HCT116 (cell line): ENCODE data around the gene TMEM132A. TPM values are rescaled to one million over a fixed set of nuclear protein-coding genes. Genes with fewer than 3 reads are reported as not detected.
"Not testable (repeated sequence)": the region's sequence is repeated elsewhere in the genome, so short reads cannot be mapped to it uniquely, and the experiment has no call there.

ENCODE experiments used
- ATAC-seq: fragments of 200-7000 bp; cut with Tn5 transposase; 2 replicates; pipeline ENCODE4 v1.9.1; 2020; ENCODE audit warnings: mild to moderate bottlenecking, moderate library complexity
- BruUV-seq: library from RNA; stranded (reverse); fragments of 400-500 nt; replicated peaks from 2 replicates; lab custom pipeline; 2021; lab: Mats Ljungman, UMichigan
- CTCF ChIA-PET: fragments of 300-600 bp; sonication (Branson Sonifier 250); formaldehyde crosslinking; loops from one replicate; lab custom pipeline; 2021; ENCODE audit warnings: antibody characterized with exemption; lab: Charles Lee
- POLR2A ChIA-PET: fragments of 300-600, 350-600 bp; sonication (Branson Sonifier 250); formaldehyde crosslinking; loops from one replicate; lab custom pipeline; 2021; ENCODE audit warnings: antibody characterized with exemption; lab: Charles Lee
- RAD21 ChIA-PET, 2 experiments: fragments of 300-600 bp; sonication (Branson Sonifier 250); formaldehyde crosslinking; loops; one replicate each; lab custom pipeline; 2023; ENCODE audit warnings: low total read pairs in 2 of 2; ENCODE audit not compliant: uncharacterized antibody in 2 of 2, unreplicated experiment in 2 of 2, low non-redundant PET in 1 of 2; lab: Charles Lee
- DNase-seq: peaks from one replicate; pipeline ENCODE4 v3.0.0-alpha.2; 2010; ENCODE audit warnings: low read depth, low spot score
- H2AFZ ChIP-seq: fragments of 200-600 bp; shearing (Covaris generic), sonication (generic); 2 replicates; pipeline ENCODE4 v1.6.1; 2017; ENCODE audit warnings: low read depth, mixed run types, mixed read lengths, antibody characterized with exemption, low read length; ENCODE audit not compliant: poor library complexity, severe bottlenecking
- H3K27ac ChIP-seq: 2 replicates; pipeline ENCODE4 v1.5.1; 2012; ENCODE audit warnings: low read depth, low read length
- H3K27me3 ChIP-seq: fragments of 200-600 bp; sonication (generic); 2 replicates; pipeline ENCODE4 v1.6.1; 2016; ENCODE audit warnings: mixed run types, low read length, mixed read lengths; ENCODE audit not compliant: insufficient read depth
- H3K36me3 ChIP-seq, 2 experiments: fragments of 200-500 bp in 1 of 2; fragments of 200-600 bp in 1 of 2; sonication (Bioruptor generic) in 1 of 2; sonication (generic) in 1 of 2; 2 replicates each; pipeline versions ENCODE4 v1.5.1 to v1.6.1; 2014 to 2016; ENCODE audit warnings: low read length in 2 of 2, inconsistent platforms in 1 of 2, mixed read lengths in 1 of 2, mixed run types in 1 of 2; ENCODE audit not compliant: insufficient read depth in 2 of 2, control insufficient read depth in 1 of 2
- H3K4me1 ChIP-seq, 2 experiments: fragments of 200-600 bp in 1 of 2; sonication (generic) in 1 of 2; 2 replicates each; pipeline versions ENCODE4 v1.5.1 to v1.6.1; 2012 to 2017; ENCODE audit warnings: low read length in 2 of 2, inconsistent platforms in 1 of 2, mild to moderate bottlenecking in 1 of 2, mixed read lengths in 1 of 2, mixed run types in 1 of 2, moderate library complexity in 1 of 2; ENCODE audit not compliant: insufficient read depth in 2 of 2, control insufficient read depth in 1 of 2
- H3K4me2 ChIP-seq: fragments of 200-600 bp; sonication (generic); 2 replicates; pipeline ENCODE4 v1.6.1; 2017; ENCODE audit warnings: mixed run types, low read length, mixed read lengths
- H3K4me3 ChIP-seq, 2 experiments: fragments of 200-600 bp in 1 of 2; sonication (generic) in 1 of 2; replicated peaks in 1 of 2; 2 replicates each; pipeline ENCODE4 v1.5.1; 2011 to 2016; ENCODE audit warnings: low read length in 2 of 2, control low read depth in 1 of 2, low read depth in 1 of 2, mild to moderate bottlenecking in 1 of 2, mixed read lengths in 1 of 2, mixed run types in 1 of 2
- H3K79me2 ChIP-seq: fragments of 200-600 bp; sonication (generic); 2 replicates; pipeline ENCODE4 v1.6.1; 2017; ENCODE audit warnings: mild to moderate bottlenecking, mixed run types, low read length, moderate library complexity, mixed read lengths; ENCODE audit not compliant: insufficient read depth
- H3K9ac ChIP-seq: fragments of 200-600 bp; sonication (generic); 2 replicates; pipeline ENCODE4 v1.6.1; 2016; ENCODE audit warnings: low read length, mixed read lengths
- H3K9me2 ChIP-seq: fragments of 200-600 bp; sonication (generic), shearing (Covaris generic); 2 replicates; pipeline ENCODE4 v1.6.1; 2017; ENCODE audit warnings: mixed run types, mild to moderate bottlenecking, moderate library complexity; ENCODE audit not compliant: insufficient read depth
- H3K9me3 ChIP-seq, 2 experiments: fragments of 200-500 bp in 1 of 2; fragments of 200-600 bp in 1 of 2; sonication (Bioruptor generic) in 1 of 2; sonication (generic) in 1 of 2; 2 replicates each; pipeline ENCODE4 v1.6.1; 2014 to 2017; ENCODE audit warnings: low read length in 2 of 2, mixed read lengths in 2 of 2, inconsistent platforms in 1 of 2, low read depth in 1 of 2, mild to moderate bottlenecking in 1 of 2, mixed run types in 1 of 2, moderate library complexity in 1 of 2; ENCODE audit not compliant: control insufficient read depth in 1 of 2, insufficient read depth in 1 of 2
- H4K20me1 ChIP-seq: fragments of 200-600 bp; sonication (generic), shearing (Covaris generic); 2 replicates; pipeline ENCODE4 v1.6.1; 2017; ENCODE audit warnings: mixed run types, mild to moderate bottlenecking, moderate library complexity; ENCODE audit not compliant: insufficient read depth
- CBX3 ChIP-seq: IDR thresholded peaks from 2 replicates; pipeline ENCODE4 v1.6.1; 2012; ENCODE audit warnings: low read depth
- EZH2 ChIP-seq: fragments of 200-600 bp; sonication (generic); IDR thresholded peaks from 2 replicates; pipeline ENCODE4 v1.6.1; 2017; ENCODE audit warnings: antibody characterized with exemption, mixed run types
- FOSL1 ChIP-seq: IDR thresholded peaks from 2 replicates; pipeline ENCODE4 v1.6.1; 2012; ENCODE audit warnings: low read depth
- JUND ChIP-seq: IDR thresholded peaks from 2 replicates; pipeline ENCODE4 v1.6.1; 2012
- POLR2A ChIP-seq: IDR thresholded peaks from 2 replicates; pipeline ENCODE4 v1.7.0; 2011; ENCODE audit warnings: borderline replicate concordance; ENCODE audit not compliant: insufficient read depth, insufficient read length; ENCODE audit errors: extremely low read depth
- RAD21 ChIP-seq: IDR thresholded peaks from 2 replicates; pipeline ENCODE4 v1.6.1; 2012; ENCODE audit warnings: low read depth, mild to moderate bottlenecking
- SIN3A ChIP-seq: IDR thresholded peaks from 2 replicates; pipeline ENCODE4 v1.6.1; 2012; ENCODE audit warnings: low read depth
- SRF ChIP-seq: IDR thresholded peaks from 2 replicates; pipeline ENCODE4 v1.6.1; 2012; ENCODE audit warnings: low read depth
- TCF7L2 ChIP-seq: IDR thresholded peaks from 2 replicates; pipeline ENCODE4 v1.7.0; 2011; ENCODE audit warnings: borderline replicate concordance, inconsistent platforms; ENCODE audit not compliant: insufficient read depth, insufficient read length; ENCODE audit errors: extremely low read depth
- YY1 ChIP-seq: IDR thresholded peaks from 2 replicates; pipeline ENCODE4 v1.6.1; 2011; ENCODE audit warnings: low read length, low read depth, moderate library complexity, mild to moderate bottlenecking; ENCODE audit not compliant: insufficient replicate concordance; ENCODE audit errors: extremely low read depth
- ZFX ChIP-seq: fragments of 450-650 bp; IDR thresholded peaks from 2 replicates; pipeline ENCODE4 v1.6.1; 2017
- intact Hi-C: fragments of 100-400 bp; cut with micrococcal nuclease; formaldehyde crosslinking; loops from 2 replicates; pipeline ENCODE4 v1.10.0; 2022
- total RNA-seq: library from RNA; stranded (reverse); gene quantifications from one replicate; pipeline ENCODE4 v1.2.1, GENCODE V29; 2021; ENCODE audit not compliant: unreplicated experiment
- TF ChIP-seq, protein P1 (sequence below): IDR thresholded peaks from 2 replicates; pipeline ENCODE4 v1.6.1; 2012; ENCODE audit warnings: low read depth
- TF ChIP-seq, protein P2 (sequence below): IDR thresholded peaks from 2 replicates; pipeline ENCODE4 v1.6.1; 2011; ENCODE audit warnings: mild to moderate bottlenecking, low read length, moderate library complexity; ENCODE audit not compliant: insufficient replicate concordance; ENCODE audit errors: extremely low read depth
- TF ChIP-seq, protein P3 (sequence below): IDR thresholded peaks from 2 replicates; pipeline ENCODE4 v1.6.1; 2012
- TF ChIP-seq, protein P4 (sequence below), 3 experiments: fragments of 200-600 bp in 1 of 3; sonication (generic) in 1 of 3; IDR thresholded peaks in 2 of 3; conservative IDR thresholded peaks in 1 of 3; 2 replicates each; pipeline ENCODE4 v1.5.1; 2012 to 2017; ENCODE audit warnings: low read depth in 2 of 3, low read length in 2 of 3, antibody characterized with exemption in 1 of 3, borderline replicate concordance in 1 of 3, control low read depth in 1 of 3, mild to moderate bottlenecking in 1 of 3, mixed read lengths in 1 of 3, mixed run types in 1 of 3, moderate library complexity in 1 of 3; ENCODE audit not compliant: insufficient read depth in 1 of 3

Gene TMEM132A
- total RNA-seq, 1 experiment from 2014 or later = 120 TPM

DNA sequence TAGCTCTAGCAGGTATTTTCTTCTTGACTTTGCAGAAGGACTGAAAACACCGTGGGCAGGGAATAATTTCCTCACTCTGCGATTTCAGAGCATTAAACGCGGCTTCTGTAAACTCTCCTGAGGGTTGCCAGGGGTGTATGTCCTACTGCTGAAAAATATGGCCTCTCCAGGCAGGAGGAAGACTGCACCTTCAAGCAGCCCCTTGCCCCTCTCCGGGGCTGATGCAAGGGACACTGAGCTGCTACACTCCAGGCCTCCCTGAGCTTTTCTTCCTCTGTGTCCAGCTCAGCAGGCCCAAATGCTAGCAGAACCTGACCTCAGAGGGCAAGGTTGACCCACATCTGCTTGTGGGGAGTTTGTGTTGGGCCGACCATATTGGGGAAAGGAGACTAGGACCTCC, 49.4 kb downstream of the TMEM132A start:
- intact Hi-C loops = no loop called here
- ChIA-PET CTCF (no interaction called here), POLR2A (no interaction called here), RAD21 (no interaction called here)
- DNase-seq (no peak), ATAC-seq (no peak)
- no TSS peak for BruUV-seq
- H2AFZ ChIP-seq = no peak overlapping the region
- no peak overlapping the region for H3K27ac ChIP-seq
- no peaks in the 10 kb centered on the region; a peak in 2 of 4 replicates for H3K9me3 ChIP-seq
- no peaks in the 10 kb centered on the region for H3K9me2 ChIP-seq
- H3K4me1 ChIP-seq = no peaks in the 10 kb centered on the region
- H3K79me2 ChIP-seq = no peaks in the 10 kb centered on the region
- H3K27me3 ChIP-seq = no peaks in the 10 kb centered on the region; the same call in 1 of the 2 replicates
- H3K9ac ChIP-seq = no peak overlapping the region
- no peak overlapping the region for H3K4me2 ChIP-seq
- H3K36me3 ChIP-seq = no peaks in the 10 kb centered on the region
- H3K4me3 ChIP-seq = no peak overlapping the region
- no peak for TF ChIP-seq TCF7L2
- no peak for TF ChIP-seq EZH2
- no peak for TF ChIP-seq POLR2A
- TF ChIP-seq RAD21 = no peak
- TF ChIP-seq, protein P1, sequence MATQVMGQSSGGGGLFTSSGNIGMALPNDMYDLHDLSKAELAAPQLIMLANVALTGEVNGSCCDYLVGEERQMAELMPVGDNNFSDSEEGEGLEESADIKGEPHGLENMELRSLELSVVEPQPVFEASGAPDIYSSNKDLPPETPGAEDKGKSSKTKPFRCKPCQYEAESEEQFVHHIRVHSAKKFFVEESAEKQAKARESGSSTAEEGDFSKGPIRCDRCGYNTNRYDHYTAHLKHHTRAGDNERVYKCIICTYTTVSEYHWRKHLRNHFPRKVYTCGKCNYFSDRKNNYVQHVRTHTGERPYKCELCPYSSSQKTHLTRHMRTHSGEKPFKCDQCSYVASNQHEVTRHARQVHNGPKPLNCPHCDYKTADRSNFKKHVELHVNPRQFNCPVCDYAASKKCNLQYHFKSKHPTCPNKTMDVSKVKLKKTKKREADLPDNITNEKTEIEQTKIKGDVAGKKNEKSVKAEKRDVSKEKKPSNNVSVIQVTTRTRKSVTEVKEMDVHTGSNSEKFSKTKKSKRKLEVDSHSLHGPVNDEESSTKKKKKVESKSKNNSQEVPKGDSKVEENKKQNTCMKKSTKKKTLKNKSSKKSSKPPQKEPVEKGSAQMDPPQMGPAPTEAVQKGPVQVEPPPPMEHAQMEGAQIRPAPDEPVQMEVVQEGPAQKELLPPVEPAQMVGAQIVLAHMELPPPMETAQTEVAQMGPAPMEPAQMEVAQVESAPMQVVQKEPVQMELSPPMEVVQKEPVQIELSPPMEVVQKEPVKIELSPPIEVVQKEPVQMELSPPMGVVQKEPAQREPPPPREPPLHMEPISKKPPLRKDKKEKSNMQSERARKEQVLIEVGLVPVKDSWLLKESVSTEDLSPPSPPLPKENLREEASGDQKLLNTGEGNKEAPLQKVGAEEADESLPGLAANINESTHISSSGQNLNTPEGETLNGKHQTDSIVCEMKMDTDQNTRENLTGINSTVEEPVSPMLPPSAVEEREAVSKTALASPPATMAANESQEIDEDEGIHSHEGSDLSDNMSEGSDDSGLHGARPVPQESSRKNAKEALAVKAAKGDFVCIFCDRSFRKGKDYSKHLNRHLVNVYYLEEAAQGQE = no peak
- TF ChIP-seq ZFX = no peak
- TF ChIP-seq, protein P2, sequence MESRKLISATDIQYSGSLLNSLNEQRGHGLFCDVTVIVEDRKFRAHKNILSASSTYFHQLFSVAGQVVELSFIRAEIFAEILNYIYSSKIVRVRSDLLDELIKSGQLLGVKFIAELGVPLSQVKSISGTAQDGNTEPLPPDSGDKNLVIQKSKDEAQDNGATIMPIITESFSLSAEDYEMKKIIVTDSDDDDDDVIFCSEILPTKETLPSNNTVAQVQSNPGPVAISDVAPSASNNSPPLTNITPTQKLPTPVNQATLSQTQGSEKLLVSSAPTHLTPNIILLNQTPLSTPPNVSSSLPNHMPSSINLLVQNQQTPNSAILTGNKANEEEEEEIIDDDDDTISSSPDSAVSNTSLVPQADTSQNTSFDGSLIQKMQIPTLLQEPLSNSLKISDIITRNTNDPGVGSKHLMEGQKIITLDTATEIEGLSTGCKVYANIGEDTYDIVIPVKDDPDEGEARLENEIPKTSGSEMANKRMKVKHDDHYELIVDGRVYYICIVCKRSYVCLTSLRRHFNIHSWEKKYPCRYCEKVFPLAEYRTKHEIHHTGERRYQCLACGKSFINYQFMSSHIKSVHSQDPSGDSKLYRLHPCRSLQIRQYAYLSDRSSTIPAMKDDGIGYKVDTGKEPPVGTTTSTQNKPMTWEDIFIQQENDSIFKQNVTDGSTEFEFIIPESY = no peak
- TF ChIP-seq, protein P3, sequence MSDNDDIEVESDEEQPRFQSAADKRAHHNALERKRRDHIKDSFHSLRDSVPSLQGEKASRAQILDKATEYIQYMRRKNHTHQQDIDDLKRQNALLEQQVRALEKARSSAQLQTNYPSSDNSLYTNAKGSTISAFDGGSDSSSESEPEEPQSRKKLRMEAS = no peak
- no peak for TF ChIP-seq FOSL1
- no peak for TF ChIP-seq SRF
- TF ChIP-seq JUND = no peak
- TF ChIP-seq, protein P4, sequence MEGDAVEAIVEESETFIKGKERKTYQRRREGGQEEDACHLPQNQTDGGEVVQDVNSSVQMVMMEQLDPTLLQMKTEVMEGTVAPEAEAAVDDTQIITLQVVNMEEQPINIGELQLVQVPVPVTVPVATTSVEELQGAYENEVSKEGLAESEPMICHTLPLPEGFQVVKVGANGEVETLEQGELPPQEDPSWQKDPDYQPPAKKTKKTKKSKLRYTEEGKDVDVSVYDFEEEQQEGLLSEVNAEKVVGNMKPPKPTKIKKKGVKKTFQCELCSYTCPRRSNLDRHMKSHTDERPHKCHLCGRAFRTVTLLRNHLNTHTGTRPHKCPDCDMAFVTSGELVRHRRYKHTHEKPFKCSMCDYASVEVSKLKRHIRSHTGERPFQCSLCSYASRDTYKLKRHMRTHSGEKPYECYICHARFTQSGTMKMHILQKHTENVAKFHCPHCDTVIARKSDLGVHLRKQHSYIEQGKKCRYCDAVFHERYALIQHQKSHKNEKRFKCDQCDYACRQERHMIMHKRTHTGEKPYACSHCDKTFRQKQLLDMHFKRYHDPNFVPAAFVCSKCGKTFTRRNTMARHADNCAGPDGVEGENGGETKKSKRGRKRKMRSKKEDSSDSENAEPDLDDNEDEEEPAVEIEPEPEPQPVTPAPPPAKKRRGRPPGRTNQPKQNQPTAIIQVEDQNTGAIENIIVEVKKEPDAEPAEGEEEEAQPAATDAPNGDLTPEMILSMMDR (IDR thresholded peaks at IDR 0.05 in 2 of 3, conservative IDR thresholded peaks at IDR 0.05 in 1 of 3; ENCODE audit: borderline replicate concordance in 1 of 3, insufficient read depth in 1 of 3, low read depth in 2 of 3, low read length in 2 of 3) = no peak
- TF ChIP-seq SIN3A = no peak
- no peak for TF ChIP-seq CBX3
- TF ChIP-seq YY1 = no peak
- no peaks in the 10 kb centered on the region for H4K20me1 ChIP-seq

DNA sequence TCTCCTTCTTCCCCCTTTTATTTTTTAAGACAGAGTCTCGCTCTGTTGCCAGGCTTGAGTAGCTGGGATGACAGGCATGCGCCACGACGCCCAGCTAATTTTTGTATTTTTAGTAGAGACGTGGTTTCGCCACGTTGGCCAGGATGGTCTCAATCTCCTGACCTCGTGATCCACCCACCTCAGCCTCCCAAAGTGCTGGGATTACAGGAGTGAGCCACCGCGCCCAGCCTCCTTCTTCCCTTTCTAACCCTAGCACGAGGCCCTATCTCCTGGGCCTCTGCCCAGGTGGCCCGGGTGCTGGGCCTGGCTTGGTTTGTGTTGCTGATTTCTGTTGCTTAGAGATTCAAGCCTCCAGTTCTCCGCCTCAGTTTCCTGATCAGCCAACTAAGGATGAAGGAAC, 50.1 kb downstream of the TMEM132A start:
- BruUV-seq, H3K27me3 ChIP-seq, H3K27ac ChIP-seq, H3K79me2 ChIP-seq, DNase-seq, H3K36me3 ChIP-seq, H4K20me1 ChIP-seq, RAD21 ChIA-PET, ATAC-seq, POLR2A ChIA-PET, intact Hi-C loops, H3K4me2 ChIP-seq, H3K9me3 ChIP-seq, H3K9ac ChIP-seq, CTCF ChIA-PET, H3K9me2 ChIP-seq, H3K4me3 ChIP-seq, H2AFZ ChIP-seq, H3K4me1 ChIP-seq: not testable (repeated sequence)
